IMR-90 (cell line): ENCODE measurements around the gene PRMT7.

Source experiments
- BHLHE40 ChIP-seq: fragments of 150-350 bp; IDR thresholded peaks from 2 replicates; pipeline ENCODE4 v1.6.1; 2016; ENCODE audit warnings: mild to moderate bottlenecking, low read depth, low read length
- CEBPB ChIP-seq: IDR thresholded peaks from 2 replicates; pipeline ENCODE4 v1.6.1; 2012; ENCODE audit warnings: low read depth, low read length, improper control_type of control experiment
- CTCF ChIP-seq: conservative IDR thresholded peaks from 2 replicates; pipeline ENCODE4 v1.5.1; 2012; ENCODE audit warnings: mild to moderate bottlenecking, low read depth, low read length, improper control_type of control experiment
- ELK1 ChIP-seq: fragments of 150-350 bp; IDR thresholded peaks from 2 replicates; pipeline ENCODE4 v1.6.1; 2016; ENCODE audit warnings: low read depth, mild to moderate bottlenecking, low read length, moderate library complexity, borderline replicate concordance
- MAFK ChIP-seq: IDR thresholded peaks from 2 replicates; pipeline ENCODE4 v1.6.1; 2012; ENCODE audit warnings: low read depth, low read length, improper control_type of control experiment
- NFE2L2 ChIP-seq: fragments of 150-350 bp; IDR thresholded peaks from 2 replicates; pipeline ENCODE4 v1.6.1; 2016; ENCODE audit warnings: low read depth, mild to moderate bottlenecking, low read length
- POLR2A ChIP-seq: IDR thresholded peaks from 2 replicates; pipeline ENCODE4 v1.6.1; 2012; ENCODE audit warnings: mild to moderate bottlenecking, low read depth, low read length
- RAD21 ChIP-seq: IDR thresholded peaks from 2 replicates; pipeline ENCODE4 v1.6.1; 2012; ENCODE audit warnings: low read length, improper control_type of control experiment
- RCOR1 ChIP-seq: IDR thresholded peaks from 2 replicates; pipeline ENCODE4 v1.6.1; 2012; ENCODE audit warnings: mild to moderate bottlenecking, low read length, improper control_type of control experiment; ENCODE audit not compliant: insufficient replicate concordance
- RFX5 ChIP-seq: IDR thresholded peaks from 2 replicates; pipeline ENCODE4 v1.8.0; 2012; ENCODE audit warnings: low read depth, mild to moderate bottlenecking, low read length, moderate library complexity
- SMC3 ChIP-seq: fragments of 150-350 bp; IDR thresholded peaks from 2 replicates; pipeline ENCODE4 v1.6.1; 2016; ENCODE audit warnings: low read depth, mild to moderate bottlenecking, antibody characterized with exemption, low read length, moderate library complexity
- USF2 ChIP-seq: fragments of 150-350 bp; IDR thresholded peaks from 2 replicates; pipeline ENCODE4 v1.6.1; 2017; ENCODE audit warnings: mild to moderate bottlenecking, antibody characterized with exemption, low read length, low read depth

- TF ChIP-seq RCOR1: no peak
- no peak for TF ChIP-seq CTCF
- TF ChIP-seq CEBPB: no peak
- TF ChIP-seq RFX5: no peak
- TF ChIP-seq POLR2A: no peak
- no peak for TF ChIP-seq ELK1
- no peak for TF ChIP-seq SMC3
- no peak for TF ChIP-seq MAFK
- TF ChIP-seq RAD21: no peak
- no peak for TF ChIP-seq NFE2L2
- TF ChIP-seq BHLHE40: no peak
- no peak for TF ChIP-seq USF2
These were observed 28.8 kb upstream of the PRMT7 start for GRCh38 chr16:68282064-68282452.
